PC-3 (cell line): ENCODE measurements around the gene HYDIN.
"Not testable (repeated sequence)": the region's sequence is repeated elsewhere in the genome, so short reads cannot be mapped to it uniquely, and the experiment has no call there.

ENCODE experiments used
- EZH2 ChIP-seq: fragments of 300-600 bp; sonication (generic); IDR thresholded peaks from one replicate; pipeline ENCODE4 v1.6.1; 2017; ENCODE audit warnings: antibody characterized with exemption, mild to moderate bottlenecking, low read length; ENCODE audit not compliant: unreplicated experiment
- TF ChIP-seq, protein P1 (sequence below): fragments of 300-600 bp; sonication (generic); conservative IDR thresholded peaks from 2 replicates; pipeline ENCODE4 v1.5.1; 2017; ENCODE audit warnings: antibody characterized with exemption, low read depth, mild to moderate bottlenecking, low read length

DNA sequence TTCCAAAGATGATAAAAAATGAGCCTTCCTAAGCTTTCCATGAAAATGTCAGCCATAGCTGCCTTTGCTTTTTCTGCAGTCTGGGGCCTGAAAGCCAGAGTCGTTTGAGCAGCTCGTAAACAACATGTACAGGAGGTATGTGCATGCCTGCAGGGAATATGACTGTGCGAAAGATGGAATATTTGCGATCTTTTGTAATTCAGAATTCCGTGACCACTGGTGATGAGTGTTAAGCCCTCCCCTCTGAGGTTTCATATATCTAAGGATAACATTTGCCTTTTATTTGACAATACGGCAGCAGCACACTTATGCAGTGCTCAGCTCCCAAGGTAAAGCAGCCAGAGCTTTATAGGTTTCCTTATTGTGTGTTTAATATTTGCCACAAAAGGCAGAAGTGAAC is 192.5 kb downstream of the HYDIN start:
- TF ChIP-seq, protein P1, sequence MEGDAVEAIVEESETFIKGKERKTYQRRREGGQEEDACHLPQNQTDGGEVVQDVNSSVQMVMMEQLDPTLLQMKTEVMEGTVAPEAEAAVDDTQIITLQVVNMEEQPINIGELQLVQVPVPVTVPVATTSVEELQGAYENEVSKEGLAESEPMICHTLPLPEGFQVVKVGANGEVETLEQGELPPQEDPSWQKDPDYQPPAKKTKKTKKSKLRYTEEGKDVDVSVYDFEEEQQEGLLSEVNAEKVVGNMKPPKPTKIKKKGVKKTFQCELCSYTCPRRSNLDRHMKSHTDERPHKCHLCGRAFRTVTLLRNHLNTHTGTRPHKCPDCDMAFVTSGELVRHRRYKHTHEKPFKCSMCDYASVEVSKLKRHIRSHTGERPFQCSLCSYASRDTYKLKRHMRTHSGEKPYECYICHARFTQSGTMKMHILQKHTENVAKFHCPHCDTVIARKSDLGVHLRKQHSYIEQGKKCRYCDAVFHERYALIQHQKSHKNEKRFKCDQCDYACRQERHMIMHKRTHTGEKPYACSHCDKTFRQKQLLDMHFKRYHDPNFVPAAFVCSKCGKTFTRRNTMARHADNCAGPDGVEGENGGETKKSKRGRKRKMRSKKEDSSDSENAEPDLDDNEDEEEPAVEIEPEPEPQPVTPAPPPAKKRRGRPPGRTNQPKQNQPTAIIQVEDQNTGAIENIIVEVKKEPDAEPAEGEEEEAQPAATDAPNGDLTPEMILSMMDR: not testable (repeated sequence)
- TF ChIP-seq EZH2: not testable (repeated sequence)
